ENCODE data around the gene MTCL1. TPM values are rescaled to one million over a fixed set of nuclear protein-coding genes. Genes with fewer than 3 reads are reported as not detected.

Gene MTCL1
- total and polyA plus RNA-seq, 2 donors (not counting 1 experiment from before 2014, with no cell fraction given): 35.0 to 56.0 TPM

DNA sequence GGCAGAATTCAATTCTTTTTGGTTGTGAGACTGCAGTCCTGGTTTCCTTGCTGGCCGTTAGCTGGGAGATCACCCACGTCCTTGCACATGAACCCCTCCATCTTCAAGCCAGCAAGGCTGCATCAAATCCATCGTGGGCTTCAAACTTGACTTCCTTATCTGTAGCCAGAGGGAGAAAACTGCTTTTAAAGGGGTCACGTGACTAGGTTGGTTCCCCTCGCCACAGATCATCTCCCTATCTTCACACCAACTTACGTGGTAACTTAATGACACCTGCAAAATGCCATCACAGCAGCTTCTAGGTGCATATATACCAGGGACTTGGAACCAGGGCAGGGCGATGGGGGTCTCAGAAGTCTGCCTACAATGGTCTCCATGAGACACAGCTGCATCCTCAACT, 169.5 kb downstream of the MTCL1 start:
- Histone ChIP-seq H3K9me3 (ENCODE audit: control insufficient read depth, insufficient read depth, low read depth, low read length) (no peaks in the 10 kb centered on the region), H3K4me1 (ENCODE audit: control insufficient read depth, extremely low read depth, insufficient read depth, low read length) (no peaks in the 10 kb centered on the region), H3K27ac (ENCODE audit: insufficient read depth, low read length) (no peak overlapping the region), H3K27me3 (ENCODE audit: control insufficient read depth, insufficient read depth, low read length) (no peaks in the 10 kb centered on the region), H3K9ac (ENCODE audit: insufficient read depth, low read length) (no peak overlapping the region), H3K36me3 (ENCODE audit: control insufficient read depth, insufficient read depth, low read length) (no peaks in the 10 kb centered on the region), H3K79me2 (ENCODE audit: control insufficient read depth, insufficient read depth, low read length) (no peaks in the 10 kb centered on the region), H4K20me1 (ENCODE audit: control insufficient read depth, extremely low read depth, insufficient read depth, low read length) (no peaks in the 10 kb centered on the region), H2AFZ (ENCODE audit: low read length) (no peak overlapping the region), H3K4me3 (replicated peaks in 1 of 4; ENCODE audit: control extremely low read depth in 1 of 4, insufficient read depth in 1 of 4, low read depth in 3 of 4, low read length in 4 of 4) (no peak overlapping the region), H3K4me2 (ENCODE audit: extremely low read depth, insufficient read depth, low read length) (no peak overlapping the region)
- no peak for DNase-seq (ENCODE audit: low read depth in 2 of 2)
- TF ChIP-seq EZH2 (IDR thresholded peaks at IDR 0.05; ENCODE audit: low read length, missing control alignments): no peak
- TF ChIP-seq, protein P1, sequence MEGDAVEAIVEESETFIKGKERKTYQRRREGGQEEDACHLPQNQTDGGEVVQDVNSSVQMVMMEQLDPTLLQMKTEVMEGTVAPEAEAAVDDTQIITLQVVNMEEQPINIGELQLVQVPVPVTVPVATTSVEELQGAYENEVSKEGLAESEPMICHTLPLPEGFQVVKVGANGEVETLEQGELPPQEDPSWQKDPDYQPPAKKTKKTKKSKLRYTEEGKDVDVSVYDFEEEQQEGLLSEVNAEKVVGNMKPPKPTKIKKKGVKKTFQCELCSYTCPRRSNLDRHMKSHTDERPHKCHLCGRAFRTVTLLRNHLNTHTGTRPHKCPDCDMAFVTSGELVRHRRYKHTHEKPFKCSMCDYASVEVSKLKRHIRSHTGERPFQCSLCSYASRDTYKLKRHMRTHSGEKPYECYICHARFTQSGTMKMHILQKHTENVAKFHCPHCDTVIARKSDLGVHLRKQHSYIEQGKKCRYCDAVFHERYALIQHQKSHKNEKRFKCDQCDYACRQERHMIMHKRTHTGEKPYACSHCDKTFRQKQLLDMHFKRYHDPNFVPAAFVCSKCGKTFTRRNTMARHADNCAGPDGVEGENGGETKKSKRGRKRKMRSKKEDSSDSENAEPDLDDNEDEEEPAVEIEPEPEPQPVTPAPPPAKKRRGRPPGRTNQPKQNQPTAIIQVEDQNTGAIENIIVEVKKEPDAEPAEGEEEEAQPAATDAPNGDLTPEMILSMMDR (conservative IDR thresholded peaks at IDR 0.05 in 1 of 2, IDR thresholded peaks at IDR 0.05 in 1 of 2; ENCODE audit: low read depth in 1 of 2, low read length in 2 of 2): no peak

DNA sequence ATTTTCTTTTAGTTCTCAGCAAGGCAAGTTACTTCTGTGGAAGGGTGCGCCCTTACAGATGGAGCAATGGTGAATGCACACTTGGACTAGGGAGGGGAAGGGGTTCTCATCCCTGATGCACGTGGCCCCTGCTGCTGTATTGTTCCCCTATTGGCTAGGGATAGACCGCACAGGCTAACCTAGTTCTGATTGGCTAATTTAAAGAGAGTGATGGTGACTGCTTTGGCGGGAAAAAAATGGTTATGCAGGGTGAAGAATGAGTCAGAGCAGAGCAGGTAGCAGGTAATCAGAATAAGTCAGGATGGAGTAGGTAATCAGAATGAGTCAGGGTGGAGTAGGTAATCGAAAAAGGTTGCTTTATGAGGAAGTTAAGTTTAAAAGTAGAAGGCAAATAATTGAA, 171.5 kb downstream of the MTCL1 start:
- Histone ChIP-seq H3K9ac (ENCODE audit: insufficient read depth, low read length) (no peak overlapping the region), H3K4me3 (replicated peaks in 1 of 4; ENCODE audit: control extremely low read depth in 1 of 4, insufficient read depth in 1 of 4, low read depth in 3 of 4, low read length in 4 of 4) (no peak overlapping the region), H3K27ac (ENCODE audit: insufficient read depth, low read length) (no peak overlapping the region), H3K4me2 (ENCODE audit: extremely low read depth, insufficient read depth, low read length) (no peak overlapping the region), H3K9me3 (ENCODE audit: control insufficient read depth, insufficient read depth, low read depth, low read length) (no peaks in the 10 kb centered on the region), H3K79me2 (ENCODE audit: control insufficient read depth, insufficient read depth, low read length) (no peaks in the 10 kb centered on the region), H2AFZ (ENCODE audit: low read length) (no peak overlapping the region), H3K4me1 (ENCODE audit: control insufficient read depth, extremely low read depth, insufficient read depth, low read length) (no peaks in the 10 kb centered on the region), H3K36me3 (ENCODE audit: control insufficient read depth, insufficient read depth, low read length) (no peaks in the 10 kb centered on the region), H3K27me3 (ENCODE audit: control insufficient read depth, insufficient read depth, low read length) (no peaks in the 10 kb centered on the region), H4K20me1 (ENCODE audit: control insufficient read depth, extremely low read depth, insufficient read depth, low read length) (no peaks in the 10 kb centered on the region)
- TF ChIP-seq, protein P1 (conservative IDR thresholded peaks at IDR 0.05 in 1 of 2, IDR thresholded peaks at IDR 0.05 in 1 of 2; ENCODE audit: low read depth in 1 of 2, low read length in 2 of 2): no peak
- no peak for TF ChIP-seq EZH2 (IDR thresholded peaks at IDR 0.05; ENCODE audit: low read length, missing control alignments)
- DNase-seq (ENCODE audit: low read depth in 2 of 2): no peak

DNA sequence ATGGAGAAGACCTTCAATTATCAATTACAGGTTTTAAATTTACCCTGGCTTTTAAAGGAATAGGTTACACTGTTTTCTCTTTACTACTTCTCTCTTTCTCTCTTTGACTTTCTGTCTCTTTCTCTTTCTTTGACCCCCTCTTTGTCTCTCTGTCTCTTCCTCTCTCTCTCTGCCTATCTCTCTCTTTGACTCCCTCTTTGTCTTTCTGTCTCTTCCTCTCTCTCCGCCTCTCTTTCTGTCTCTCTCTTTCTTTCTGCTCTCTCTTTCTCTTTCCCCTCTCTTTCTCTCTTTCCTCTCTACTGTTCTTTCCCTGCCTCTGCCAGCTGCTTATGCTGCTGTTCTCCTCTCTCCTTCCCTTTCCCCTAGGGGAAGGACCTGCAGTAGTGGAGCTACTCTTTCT, 175.7 kb downstream of the MTCL1 start:
- Histone ChIP-seq H4K20me1 (ENCODE audit: control insufficient read depth, extremely low read depth, insufficient read depth, low read length) (no peaks in the 10 kb centered on the region), H3K27ac (ENCODE audit: insufficient read depth, low read length) (no peak overlapping the region), H3K4me1 (ENCODE audit: control insufficient read depth, extremely low read depth, insufficient read depth, low read length) (no peaks in the 10 kb centered on the region), H2AFZ (ENCODE audit: low read length) (no peak overlapping the region), H3K9me3 (ENCODE audit: control insufficient read depth, insufficient read depth, low read depth, low read length) (no peaks in the 10 kb centered on the region), H3K36me3 (ENCODE audit: control insufficient read depth, insufficient read depth, low read length) (no peaks in the 10 kb centered on the region), H3K79me2 (ENCODE audit: control insufficient read depth, insufficient read depth, low read length) (no peaks in the 10 kb centered on the region), H3K4me2 (ENCODE audit: extremely low read depth, insufficient read depth, low read length) (no peak overlapping the region), H3K4me3 (replicated peaks in 1 of 4; ENCODE audit: control extremely low read depth in 1 of 4, insufficient read depth in 1 of 4, low read depth in 3 of 4, low read length in 4 of 4) (no peak overlapping the region), H3K27me3 (ENCODE audit: control insufficient read depth, insufficient read depth, low read length) (no peaks in the 10 kb centered on the region), H3K9ac (ENCODE audit: insufficient read depth, low read length) (no peak overlapping the region)
- no peak for DNase-seq (ENCODE audit: low read depth in 2 of 2)
- TF ChIP-seq, protein P1 (conservative IDR thresholded peaks at IDR 0.05 in 1 of 2, IDR thresholded peaks at IDR 0.05 in 1 of 2; ENCODE audit: low read depth in 1 of 2, low read length in 2 of 2): no peak
- no peak for TF ChIP-seq EZH2 (IDR thresholded peaks at IDR 0.05; ENCODE audit: low read length, missing control alignments)

Other genes starting within 250 kb of the MTCL1 start
- gene RAB12, start 96.1 kb upstream of the MTCL1 start, total RNA-seq: 59.6 and 60.4 TPM in 2 replicates
- 28.1 and 33.9 TPM in 2 replicates for gene RAB12, start 96.1 kb upstream of the MTCL1 start, polyA plus RNA-seq